Calu3 (cell line): Measurements from ENCODE around the gene DOCK1. TPM values are rescaled to one million over a fixed set of nuclear protein-coding genes. Genes with fewer than 3 reads are reported as not detected.

ENCODE experiments used
- BruUV-seq: library from RNA; stranded (reverse); fragments of 400-500 nt; replicated peaks from 2 replicates; lab custom pipeline; 2021; lab: Mats Ljungman, UMichigan
- CTCF ChIA-PET: fragments of 300-600 bp; sonication (Branson Sonifier 250); formaldehyde crosslinking; loops from one replicate; lab custom pipeline; 2022; ENCODE audit warnings: antibody characterized with exemption; lab: Charles Lee
- DNase-seq: peaks from one replicate; pipeline ENCODE4 v3.0.0; 2022
- H3K27ac Mint-ChIP-seq: one replicate; pipeline ENCODE4 v1.8.0; 2022; ENCODE audit warnings: mixed read lengths; ENCODE audit not compliant: unreplicated experiment
- H3K27me3 Mint-ChIP-seq: one replicate; pipeline ENCODE4 v1.8.0; 2022; ENCODE audit warnings: mixed read lengths; ENCODE audit not compliant: unreplicated experiment
- H3K36me3 Mint-ChIP-seq: one replicate; pipeline ENCODE4 v1.8.0; 2022; ENCODE audit warnings: mild to moderate bottlenecking, moderate library complexity, mixed read lengths; ENCODE audit not compliant: insufficient read depth, unreplicated experiment
- H3K4me1 Mint-ChIP-seq: one replicate; pipeline ENCODE4 v1.8.0; 2022; ENCODE audit warnings: mild to moderate bottlenecking, low read depth, mixed read lengths; ENCODE audit not compliant: unreplicated experiment
- H3K4me3 Mint-ChIP-seq: one replicate; pipeline ENCODE4 v1.8.0; 2022; ENCODE audit warnings: mild to moderate bottlenecking, low read depth, moderate library complexity, mixed read lengths; ENCODE audit not compliant: unreplicated experiment
- H3K9me3 Mint-ChIP-seq: one replicate; pipeline ENCODE4 v1.8.0; 2022; ENCODE audit warnings: low read depth, mixed read lengths; ENCODE audit not compliant: unreplicated experiment
- intact Hi-C: fragments of 100-400 bp; cut with micrococcal nuclease; formaldehyde crosslinking; loops from one replicate; pipeline ENCODE4 v1.10.0; 2022; ENCODE audit not compliant: unreplicated experiment
- total RNA-seq: library from RNA; stranded (reverse); gene quantifications from 2 replicates; pipeline ENCODE4 v1.2.3, GENCODE V29; 2022
- TF ChIP-seq, protein P1 (sequence below): fragments of 200-600 bp; IDR thresholded peaks from one replicate; pipeline ENCODE4 v1.8.0; 2022; ENCODE audit warnings: antibody characterized with exemption; ENCODE audit not compliant: unreplicated experiment

DOCK1 gene
- total RNA-seq, 1 experiment from 2014 or later: 34.2 TPM

DNA sequence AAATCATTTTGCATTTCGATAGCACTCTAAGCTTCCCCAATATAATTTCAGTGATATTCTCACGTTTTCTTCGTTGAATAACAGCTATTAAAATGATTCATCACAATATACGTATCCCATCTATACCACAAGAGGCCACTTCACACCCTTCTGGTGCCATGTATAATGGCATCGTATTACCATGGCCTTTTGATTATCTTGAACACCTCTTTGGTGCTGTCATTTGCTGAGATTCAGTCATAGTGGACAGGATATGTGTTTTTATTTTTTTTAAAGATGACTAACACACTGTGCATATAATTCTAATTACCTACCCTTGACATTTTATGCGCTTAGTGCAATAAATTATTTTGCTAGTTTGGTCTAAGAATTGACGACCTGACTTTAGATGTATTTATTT lies 297.8 kb downstream of the DOCK1 start:
- BruUV-seq: no TSS peak
- TF ChIP-seq, protein P1, sequence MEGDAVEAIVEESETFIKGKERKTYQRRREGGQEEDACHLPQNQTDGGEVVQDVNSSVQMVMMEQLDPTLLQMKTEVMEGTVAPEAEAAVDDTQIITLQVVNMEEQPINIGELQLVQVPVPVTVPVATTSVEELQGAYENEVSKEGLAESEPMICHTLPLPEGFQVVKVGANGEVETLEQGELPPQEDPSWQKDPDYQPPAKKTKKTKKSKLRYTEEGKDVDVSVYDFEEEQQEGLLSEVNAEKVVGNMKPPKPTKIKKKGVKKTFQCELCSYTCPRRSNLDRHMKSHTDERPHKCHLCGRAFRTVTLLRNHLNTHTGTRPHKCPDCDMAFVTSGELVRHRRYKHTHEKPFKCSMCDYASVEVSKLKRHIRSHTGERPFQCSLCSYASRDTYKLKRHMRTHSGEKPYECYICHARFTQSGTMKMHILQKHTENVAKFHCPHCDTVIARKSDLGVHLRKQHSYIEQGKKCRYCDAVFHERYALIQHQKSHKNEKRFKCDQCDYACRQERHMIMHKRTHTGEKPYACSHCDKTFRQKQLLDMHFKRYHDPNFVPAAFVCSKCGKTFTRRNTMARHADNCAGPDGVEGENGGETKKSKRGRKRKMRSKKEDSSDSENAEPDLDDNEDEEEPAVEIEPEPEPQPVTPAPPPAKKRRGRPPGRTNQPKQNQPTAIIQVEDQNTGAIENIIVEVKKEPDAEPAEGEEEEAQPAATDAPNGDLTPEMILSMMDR: no peak
- Mint-ChIP-seq H3K4me1 (no peaks in the 10 kb centered on the region), H3K9me3 (no peaks in the 10 kb centered on the region), H3K4me3 (no peak overlapping the region), H3K27ac (no peak overlapping the region), H3K36me3 (no peaks in the 10 kb centered on the region), H3K27me3 (no peaks in the 10 kb centered on the region)
- no peak for DNase-seq
- CTCF ChIA-PET: no interaction called here
- intact Hi-C loops: no loop called here

GRCh38 chr10:127207081-127207480 lies 301.9 kb downstream of the DOCK1 start:
- intact Hi-C loops: no loop called here
- DNase-seq: no peak
- CTCF ChIA-PET: no interaction called here
- Mint-ChIP-seq H3K4me1 (no peaks in the 10 kb centered on the region), H3K9me3 (no peaks in the 10 kb centered on the region), H3K27me3 (no peaks in the 10 kb centered on the region), H3K4me3 (no peak overlapping the region), H3K36me3 (no peaks in the 10 kb centered on the region), H3K27ac (no peak overlapping the region)
- TF ChIP-seq, protein P1: no peak
- BruUV-seq: no TSS peak

- H3K36me3 Mint-ChIP-seq: no peaks in the 10 kb centered on the region
- no peaks in the 10 kb centered on the region for H3K9me3 Mint-ChIP-seq
- intact Hi-C loops: no loop called here
- no TSS peak for BruUV-seq
- CTCF ChIA-PET: no interaction called here
- no peak overlapping the region for H3K27ac Mint-ChIP-seq
- no peak for DNase-seq
- no peaks in the 10 kb centered on the region for H3K27me3 Mint-ChIP-seq
- H3K4me3 Mint-ChIP-seq: no peak overlapping the region
- TF ChIP-seq, protein P1: no peak
- H3K4me1 Mint-ChIP-seq: no peaks in the 10 kb centered on the region
Observed at GRCh38 chr10:127210936-127211466, 305.8 kb downstream of the DOCK1 start.

DNA sequence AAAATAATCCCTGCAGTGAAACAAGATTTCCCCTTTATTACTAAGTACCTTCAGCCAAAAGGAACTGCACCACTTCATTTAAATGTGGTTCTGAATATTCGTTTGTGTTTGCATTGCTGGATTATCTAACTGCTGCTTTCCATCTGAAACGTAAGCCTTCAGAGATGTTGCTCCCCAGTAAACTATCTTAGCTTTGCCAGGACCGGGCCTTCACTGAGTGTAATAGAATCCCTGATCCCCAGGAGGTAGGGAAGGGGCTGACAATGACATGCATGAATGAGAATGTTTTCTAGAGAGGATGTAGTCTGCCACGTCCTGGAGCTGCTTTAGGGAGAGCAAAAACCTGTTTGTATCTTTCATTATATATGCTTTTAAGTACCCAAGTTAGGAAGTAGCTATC lies 310.6 kb downstream of the DOCK1 start:
- TF ChIP-seq, protein P1: no peak
- no peak for DNase-seq
- Mint-ChIP-seq H3K36me3 (no peaks in the 10 kb centered on the region), H3K27me3 (no peaks in the 10 kb centered on the region), H3K9me3 (no peaks in the 10 kb centered on the region), H3K4me3 (no peak overlapping the region), H3K4me1 (no peaks in the 10 kb centered on the region), H3K27ac (no peak overlapping the region)
- CTCF ChIA-PET: interaction anchor here (0.8 kb wide), 1 partner anchor 17 kb away, joined by 3 read pairs; no protein-coding TSS in a partner anchor
- no TSS peak for BruUV-seq
- intact Hi-C loops: no loop called here
